PC-9 (cell line): ENCODE data around the gene ALX4. TPM values are rescaled to one million over a fixed set of nuclear protein-coding genes. Genes with fewer than 3 reads are reported as not detected.

Experiments used
- BruUV-seq: library from RNA; stranded (reverse); fragments of 400-500 nt; replicated peaks from 2 replicates; lab custom pipeline; 2021; lab: Mats Ljungman, UMichigan
- CTCF ChIA-PET: fragments of 300-600 bp; sonication (Branson Sonifier 250); formaldehyde crosslinking; loops from one replicate; lab custom pipeline; 2022; ENCODE audit warnings: antibody characterized with exemption; lab: Charles Lee
- POLR2A ChIA-PET: fragments of 300-600 bp; sonication (Branson Sonifier 250); formaldehyde crosslinking; loops from one replicate; lab custom pipeline; 2022; ENCODE audit warnings: antibody characterized with exemption; ENCODE audit not compliant: unreplicated experiment; lab: Charles Lee
- DNase-seq, 2 experiments: peaks; one replicate each; pipeline versions ENCODE4 v3.0.0 to v3.0.0-alpha.2; 2015 to 2022; ENCODE audit warnings: mixed read lengths in 1 of 2
- H2AFZ ChIP-seq: fragments of 200-600 bp; sonication (generic); 2 replicates; pipeline ENCODE4 v1.8.1; 2017; ENCODE audit warnings: antibody characterized with exemption
- H3F3A ChIP-seq: fragments of 200-600 bp; sonication (generic); 2 replicates; pipeline ENCODE4 v1.8.1; 2017; ENCODE audit warnings: antibody characterized with exemption, mild to moderate bottlenecking, low read depth; ENCODE audit not compliant: insufficient read depth
- H3K27ac ChIP-seq: fragments of 200-600 bp; sonication (generic); 2 replicates; pipeline ENCODE4 v1.6.1; 2016; ENCODE audit warnings: mixed run types
- H3K27me3 ChIP-seq: fragments of 200-600 bp; sonication (generic); 2 replicates; pipeline ENCODE4 v1.6.1; 2016; ENCODE audit warnings: low read depth, mixed run types; ENCODE audit not compliant: insufficient read depth
- H3K36me3 ChIP-seq: fragments of 200-600 bp; sonication (generic); 2 replicates; pipeline ENCODE4 v1.6.1; 2016; ENCODE audit warnings: low read depth, mixed run types
- H3K4me1 ChIP-seq: fragments of 200-600 bp; sonication (generic); replicated peaks from 2 replicates; pipeline ENCODE4 v1.6.1; 2016; ENCODE audit warnings: mixed run types; ENCODE audit not compliant: insufficient read depth
- H3K4me2 ChIP-seq: fragments of 200-600 bp; sonication (generic); 2 replicates; pipeline ENCODE4 v1.6.1; 2017; ENCODE audit warnings: mixed run types
- H3K4me3 ChIP-seq: fragments of 200-600 bp; sonication (generic); 2 replicates; pipeline ENCODE4 v1.6.1; 2016; ENCODE audit warnings: mixed run types
- H3K79me2 ChIP-seq: fragments of 200-600 bp; sonication (generic); 2 replicates; pipeline ENCODE4 v1.6.1; 2017; ENCODE audit warnings: low read depth, mixed run types
- H3K9me2 ChIP-seq: fragments of 200-600 bp; sonication (generic); 2 replicates; pipeline ENCODE4 v1.8.1; 2017; ENCODE audit warnings: mild to moderate bottlenecking; ENCODE audit not compliant: insufficient read depth
- H3K9me3 ChIP-seq: fragments of 200-600 bp; sonication (generic); 2 replicates; pipeline ENCODE4 v1.8.1; 2016; ENCODE audit warnings: low read depth; ENCODE audit not compliant: insufficient read depth
- H4K20me1 ChIP-seq: fragments of 200-600 bp; sonication (generic); 2 replicates; pipeline ENCODE4 v1.8.1; 2017; ENCODE audit not compliant: insufficient read depth
- CTCF ChIP-seq: fragments of 200-600 bp; sonication (generic); conservative IDR thresholded peaks from 2 replicates; pipeline ENCODE4 v1.6.1; 2017; ENCODE audit warnings: mixed run types, antibody characterized with exemption, mild to moderate bottlenecking, moderate library complexity
- EZH2 ChIP-seq: fragments of 200-600 bp; sonication (generic); IDR thresholded peaks from 2 replicates; pipeline ENCODE4 v1.8.0; 2017; ENCODE audit warnings: antibody characterized with exemption, low read depth
- intact Hi-C: fragments of 100-400 bp; cut with micrococcal nuclease; formaldehyde crosslinking; loops from one replicate; pipeline ENCODE4 v1.10.0; 2022; ENCODE audit not compliant: unreplicated experiment
- total RNA-seq: library from RNA; stranded (reverse); gene quantifications from 2 replicates; pipeline ENCODE4 v1.2.3, GENCODE V29; 2021

The ALX4 gene
- total RNA-seq, 1 experiment from 2014 or later, result not detected

- no peak overlapping the region for H3K4me3 ChIP-seq
- ChIA-PET CTCF (no interaction called here), POLR2A (no interaction called here)
- no peaks in the 10 kb centered on the region for H3K79me2 ChIP-seq
- TF ChIP-seq EZH2 (no peak), CTCF (no peak)
- H3K4me2 ChIP-seq, result no peak overlapping the region
- H3K9me3 ChIP-seq, result no peaks in the 10 kb centered on the region
- intact Hi-C loops, result no loop called here
- H3F3A ChIP-seq, result no peaks in the 10 kb centered on the region
- peaks cover 5% of the 10 kb centered on the region; the same call in 1 of the 2 replicates for H3K36me3 ChIP-seq
- H2AFZ ChIP-seq, result no peak overlapping the region
- peak in 1 of 2 experiments; percentile 28 for DNase-seq
- H3K27me3 ChIP-seq, result no peaks in the 10 kb centered on the region
- H4K20me1 ChIP-seq, result peaks cover 5% of the 10 kb centered on the region; the same call in 1 of the 2 replicates
- no peaks in the 10 kb centered on the region for H3K4me1 ChIP-seq
- no peak overlapping the region for H3K27ac ChIP-seq
- no TSS peak for BruUV-seq
- H3K9me2 ChIP-seq, result no peaks in the 10 kb centered on the region
These were observed 72.8 kb downstream of the ALX4 start for GRCh38 chr11:44237156-44237555.

GRCh38 chr11:44236296-44236695 lies 73.6 kb downstream of the ALX4 start:
- POLR2A ChIA-PET, result interaction anchor here (0.6 kb wide), 1 partner anchor 13 kb away, joined by 3 read pairs; no protein-coding TSS in a partner anchor
- CTCF ChIA-PET, result no interaction called here

GRCh38 chr11:44235765-44236201 lies 74.2 kb downstream of the ALX4 start:
- POLR2A ChIA-PET, result interaction anchor here (0.7 kb wide), 1 partner anchor 277 kb away, joined by 7 read pairs; no protein-coding TSS in a partner anchor
- TF ChIP-seq EZH2, result no peak
- no peak for TF ChIP-seq CTCF
- Histone ChIP-seq H3K4me1 (no peaks in the 10 kb centered on the region), H3K4me2 (no peak overlapping the region), H3F3A (no peaks in the 10 kb centered on the region), H3K9me3 (no peaks in the 10 kb centered on the region), H3K4me3 (no peak overlapping the region), H3K27ac (no peak overlapping the region), H3K79me2 (no peaks in the 10 kb centered on the region), H4K20me1 (peaks cover 5% of the 10 kb centered on the region; the same call in 1 of the 2 replicates), H3K36me3 (peaks cover 5% of the 10 kb centered on the region; the same call in 1 of the 2 replicates), H3K9me2 (no peaks in the 10 kb centered on the region), H2AFZ (no peak overlapping the region), H3K27me3 (no peaks in the 10 kb centered on the region)
- no TSS peak for BruUV-seq
- CTCF ChIA-PET, result no interaction called here
- DNase-seq, result no peak
- intact Hi-C loops, result no loop called here

More at GRCh38 chr11:44236296-44236695, 73.6 kb downstream of the ALX4 start:
- TF ChIP-seq CTCF (no peak), EZH2 (no peak)
- Histone ChIP-seq H3K9me3 (no peaks in the 10 kb centered on the region), H3F3A (no peaks in the 10 kb centered on the region), H3K4me1 (no peaks in the 10 kb centered on the region), H2AFZ (no peak overlapping the region), H3K4me2 (no peak overlapping the region), H3K9me2 (no peaks in the 10 kb centered on the region), H3K79me2 (no peaks in the 10 kb centered on the region), H4K20me1 (peaks cover 5% of the 10 kb centered on the region; the same call in 1 of the 2 replicates), H3K27ac (no peak overlapping the region), H3K36me3 (peaks cover 5% of the 10 kb centered on the region; the same call in 1 of the 2 replicates), H3K27me3 (no peaks in the 10 kb centered on the region), H3K4me3 (no peak overlapping the region)
- peak in 1 of 2 experiments; percentile 33 for DNase-seq
- intact Hi-C loops, result no loop called here
- no TSS peak for BruUV-seq
